GM12873 (cell line): ENCODE results near the gene OPA1.

ENCODE experiments used
- TF ChIP-seq, protein P1 (sequence below): IDR thresholded peaks from 2 replicates; pipeline ENCODE4 v1.5.1; 2012; ENCODE audit warnings: low read depth, mild to moderate bottlenecking, moderate library complexity, low read length, control low read depth; ENCODE audit not compliant: insufficient read depth; ENCODE audit errors: missing control alignments

Gene OPA1

GRCh38 chr3:193638833-193639232 lies 45.8 kb downstream of the OPA1 start:
- TF ChIP-seq, protein P1, sequence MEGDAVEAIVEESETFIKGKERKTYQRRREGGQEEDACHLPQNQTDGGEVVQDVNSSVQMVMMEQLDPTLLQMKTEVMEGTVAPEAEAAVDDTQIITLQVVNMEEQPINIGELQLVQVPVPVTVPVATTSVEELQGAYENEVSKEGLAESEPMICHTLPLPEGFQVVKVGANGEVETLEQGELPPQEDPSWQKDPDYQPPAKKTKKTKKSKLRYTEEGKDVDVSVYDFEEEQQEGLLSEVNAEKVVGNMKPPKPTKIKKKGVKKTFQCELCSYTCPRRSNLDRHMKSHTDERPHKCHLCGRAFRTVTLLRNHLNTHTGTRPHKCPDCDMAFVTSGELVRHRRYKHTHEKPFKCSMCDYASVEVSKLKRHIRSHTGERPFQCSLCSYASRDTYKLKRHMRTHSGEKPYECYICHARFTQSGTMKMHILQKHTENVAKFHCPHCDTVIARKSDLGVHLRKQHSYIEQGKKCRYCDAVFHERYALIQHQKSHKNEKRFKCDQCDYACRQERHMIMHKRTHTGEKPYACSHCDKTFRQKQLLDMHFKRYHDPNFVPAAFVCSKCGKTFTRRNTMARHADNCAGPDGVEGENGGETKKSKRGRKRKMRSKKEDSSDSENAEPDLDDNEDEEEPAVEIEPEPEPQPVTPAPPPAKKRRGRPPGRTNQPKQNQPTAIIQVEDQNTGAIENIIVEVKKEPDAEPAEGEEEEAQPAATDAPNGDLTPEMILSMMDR = no peak

DNA sequence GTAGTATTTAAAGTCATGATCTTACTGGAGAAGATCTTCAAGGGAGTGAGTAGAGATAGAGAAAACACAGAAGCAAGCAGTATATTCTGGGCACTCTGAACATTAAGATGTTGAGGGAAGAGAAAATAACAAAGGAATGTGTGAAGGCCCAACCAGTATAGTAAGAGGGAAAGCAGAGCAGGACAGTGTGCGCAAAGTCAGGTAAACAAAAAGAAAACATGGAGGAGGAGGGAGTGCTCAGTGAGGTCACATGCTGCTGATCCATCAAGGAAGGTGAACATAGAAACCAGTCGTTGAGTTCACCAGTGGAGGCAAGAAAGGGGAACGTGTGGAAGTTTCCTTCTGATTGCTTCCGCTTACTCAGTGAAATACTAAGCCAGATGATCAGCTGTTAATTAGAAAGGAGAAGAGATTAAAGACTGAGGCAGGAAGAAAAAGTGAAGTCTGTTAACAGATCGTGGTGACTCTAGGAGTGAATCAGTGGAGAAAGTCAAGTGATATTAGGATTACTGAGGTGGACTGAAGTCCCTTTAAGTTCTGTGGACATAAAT lies 47.2 kb downstream of the OPA1 start:
- TF ChIP-seq, protein P1 = no peak

- TF ChIP-seq, protein P1 = no peak
Measured at GRCh38 chr3:193640728-193641439, 47.9 kb downstream of the OPA1 start.

- TF ChIP-seq, protein P1 = no peak
Measured at GRCh38 chr3:193641440-193641775, 48.4 kb downstream of the OPA1 start.

DNA sequence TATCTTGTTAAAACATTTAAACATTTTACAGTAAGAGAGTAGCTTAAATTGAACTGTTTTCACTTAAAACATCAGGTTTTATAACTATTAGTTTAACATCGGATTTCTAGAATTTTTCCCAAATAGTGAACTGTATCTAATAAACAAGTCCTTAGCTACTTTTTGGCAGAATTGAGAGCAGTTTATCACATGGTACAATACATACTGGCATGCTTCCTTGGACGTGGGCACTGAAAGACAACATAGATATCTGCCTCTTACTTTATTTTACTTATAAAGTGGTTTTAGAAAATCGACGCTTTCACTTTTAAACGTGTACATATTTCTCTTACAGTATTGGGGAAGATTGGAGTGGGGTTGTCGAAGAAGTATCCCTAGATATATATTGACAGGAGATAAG lies 52.8 kb downstream of the OPA1 start:
- TF ChIP-seq, protein P1 = no peak

DNA sequence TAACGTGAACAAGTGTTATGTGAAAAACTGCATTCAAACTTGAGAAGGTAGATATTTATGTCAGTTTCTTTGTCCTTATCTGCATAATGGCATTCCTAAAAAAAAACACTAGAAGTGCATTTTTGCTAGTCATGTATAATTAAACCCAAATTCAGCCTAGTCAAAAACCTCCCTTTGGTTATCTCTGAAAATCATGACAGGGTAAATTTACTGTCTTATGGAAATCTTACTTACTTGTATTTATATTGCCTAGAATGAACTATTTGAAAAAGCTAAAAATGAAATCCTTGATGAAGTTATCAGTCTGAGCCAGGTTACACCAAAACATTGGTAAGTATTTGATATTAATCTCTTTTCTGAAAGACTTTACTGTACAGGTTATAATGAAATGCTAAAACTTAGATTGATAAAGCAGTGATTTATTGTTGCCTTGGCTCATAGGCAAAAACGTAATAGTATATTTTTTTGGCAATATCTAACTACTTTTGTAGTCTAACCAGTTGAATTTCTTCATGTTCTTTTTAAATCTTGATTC lies 55.6 kb downstream of the OPA1 start:
- TF ChIP-seq, protein P1 = no peak

DNA sequence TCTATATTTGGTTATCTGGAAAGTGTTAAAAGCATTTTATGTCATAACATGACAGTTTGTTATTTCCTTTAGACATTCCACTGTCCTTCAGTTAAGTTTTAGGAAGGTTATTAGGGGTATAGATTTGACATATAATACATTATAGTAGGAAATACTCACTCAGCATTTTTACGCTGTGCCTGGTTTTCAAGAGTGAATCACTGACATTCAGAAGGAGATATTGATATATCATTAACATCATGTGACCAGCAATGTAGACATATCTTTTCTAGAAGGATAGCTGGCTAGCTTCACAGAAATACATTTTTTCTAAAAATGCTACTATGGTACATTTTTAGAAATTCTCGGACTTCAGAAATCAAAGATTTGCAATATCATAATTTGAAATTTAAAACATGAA lies 57.6 kb downstream of the OPA1 start:
- TF ChIP-seq, protein P1 = no peak
